Kidney epithelial cell (primary cell): ENCODE results near the gene FNDC7. TPM values are rescaled to one million over a fixed set of nuclear protein-coding genes. Genes with fewer than 3 reads are reported as not detected.
"Not testable (repeated sequence)": the region's sequence is repeated elsewhere in the genome, so short reads cannot be mapped to it uniquely, and the experiment has no call there.

Source experiments
- DNase-seq: peaks from one replicate; pipeline ENCODE4 v3.0.0-alpha.2; 2010; ENCODE audit warnings: low read depth
- H3K27me3 ChIP-seq: 2 replicates; pipeline ENCODE4 v1.6.0; 2011; ENCODE audit warnings: low read length; ENCODE audit not compliant: control insufficient read depth, insufficient read depth
- H3K36me3 ChIP-seq: 2 replicates; pipeline ENCODE4 v1.5.1; 2011; ENCODE audit warnings: low read length; ENCODE audit not compliant: control insufficient read depth, insufficient read depth
- H3K4me3 ChIP-seq: 2 replicates; pipeline ENCODE4 v1.5.1; 2011; ENCODE audit warnings: low read depth, mild to moderate bottlenecking, control low read depth, low read length
- CTCF ChIP-seq: IDR thresholded peaks from 2 replicates; pipeline ENCODE4 v1.5.1; 2011; ENCODE audit warnings: mild to moderate bottlenecking, moderate library complexity, low read length, control low read depth, inconsistent platforms; ENCODE audit not compliant: insufficient read depth, poor library complexity, severe bottlenecking
- total RNA-seq: library from RNA; depleted of rRNA; stranded (reverse); fragments of >200 nt; gene quantifications from 2 replicates; pipeline ENCODE4 v1.2.3, GENCODE V29; 2015

The FNDC7 gene
- total RNA-seq, 1 donor from 2014 or later, result not detected

- Histone ChIP-seq H3K27me3 (no peaks in the 10 kb centered on the region), H3K36me3 (no peaks in the 10 kb centered on the region), H3K4me3 (no peak overlapping the region)
- no peak for TF ChIP-seq CTCF
- DNase-seq, result no peak
Observed at GRCh38 chr1:108668777-108669176, 43.9 kb upstream of the FNDC7 start.

GRCh38 chr1:108669679-108670078 is 43.0 kb upstream of the FNDC7 start:
- H3K4me3 ChIP-seq, result no peak overlapping the region
- no peak for TF ChIP-seq CTCF
- no peaks in the 10 kb centered on the region for H3K36me3 ChIP-seq
- no peak for DNase-seq
- H3K27me3 ChIP-seq, result no peaks in the 10 kb centered on the region

GRCh38 chr1:108670131-108670773 is 42.5 kb upstream of the FNDC7 start:
- Histone ChIP-seq H3K4me3 (no peak overlapping the region), H3K27me3 (no peaks in the 10 kb centered on the region), H3K36me3 (no peaks in the 10 kb centered on the region)
- TF ChIP-seq CTCF, result no peak
- no peak for DNase-seq

- Histone ChIP-seq H3K27me3 (no peaks in the 10 kb centered on the region), H3K4me3 (no peak overlapping the region), H3K36me3 (no peaks in the 10 kb centered on the region)
- no peak for DNase-seq
- no peak for TF ChIP-seq CTCF
Observed at GRCh38 chr1:108671143-108671542, 41.6 kb upstream of the FNDC7 start.

- no peak for TF ChIP-seq CTCF
- H3K4me3 ChIP-seq, result no peak overlapping the region
Observed at GRCh38 chr1:108678706-108679105, 34.0 kb upstream of the FNDC7 start.

GRCh38 chr1:108679586-108680213 is 33.0 kb upstream of the FNDC7 start:
- no peaks in the 10 kb centered on the region for H3K36me3 ChIP-seq
- no peak for DNase-seq
- no peak for TF ChIP-seq CTCF
- no peaks in the 10 kb centered on the region for H3K27me3 ChIP-seq
- no peak overlapping the region for H3K4me3 ChIP-seq

More at GRCh38 chr1:108678706-108679105, 34.0 kb upstream of the FNDC7 start:
- H3K27me3 ChIP-seq, result no peaks in the 10 kb centered on the region
- H3K36me3 ChIP-seq, result no peaks in the 10 kb centered on the region
- no peak for DNase-seq

- not testable (repeated sequence) for H3K36me3 ChIP-seq, H3K27me3 ChIP-seq, H3K4me3 ChIP-seq, DNase-seq
Observed at GRCh38 chr1:108681701-108682100, 31.0 kb upstream of the FNDC7 start.
